ENCODE results near the gene ESPNL.

DNA sequence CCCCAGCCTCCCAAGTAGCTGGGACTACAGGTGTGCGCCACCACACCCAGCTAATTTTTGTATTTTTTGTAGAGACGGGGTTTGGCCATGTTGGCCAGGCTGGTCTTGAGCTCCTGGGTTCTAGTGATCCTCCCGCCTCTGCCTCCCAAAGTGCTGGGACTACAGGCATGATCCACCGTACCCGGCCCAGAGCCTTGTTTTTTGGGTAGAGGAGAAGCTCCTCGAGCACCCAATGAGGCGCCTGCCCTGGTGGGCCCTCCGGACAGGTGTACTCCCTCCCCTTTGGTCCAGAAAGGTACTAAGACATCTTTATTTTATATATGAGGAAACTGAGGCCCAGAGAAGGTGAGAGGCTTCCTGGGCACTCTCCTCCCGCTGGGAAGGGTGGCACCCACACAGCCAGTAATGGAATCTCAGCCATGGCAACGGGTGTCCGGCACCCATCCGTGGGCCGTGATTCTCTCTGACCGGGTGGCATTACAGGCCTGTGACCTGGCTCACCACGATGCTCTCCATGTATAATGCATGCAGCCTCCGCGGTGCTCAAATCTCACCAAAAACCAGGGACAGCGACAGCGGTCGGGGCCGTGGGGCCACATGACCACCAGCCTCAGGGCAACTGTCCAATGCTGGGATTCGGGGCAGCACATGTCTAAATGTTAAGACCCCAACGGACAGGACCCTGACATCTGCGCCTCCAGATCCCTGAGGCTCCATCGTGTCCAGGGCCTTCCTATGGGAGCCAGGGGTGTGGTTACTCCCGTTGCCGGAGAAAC, 21.6 kb downstream of the ESPNL start:
- TF ChIP-seq, protein P1, sequence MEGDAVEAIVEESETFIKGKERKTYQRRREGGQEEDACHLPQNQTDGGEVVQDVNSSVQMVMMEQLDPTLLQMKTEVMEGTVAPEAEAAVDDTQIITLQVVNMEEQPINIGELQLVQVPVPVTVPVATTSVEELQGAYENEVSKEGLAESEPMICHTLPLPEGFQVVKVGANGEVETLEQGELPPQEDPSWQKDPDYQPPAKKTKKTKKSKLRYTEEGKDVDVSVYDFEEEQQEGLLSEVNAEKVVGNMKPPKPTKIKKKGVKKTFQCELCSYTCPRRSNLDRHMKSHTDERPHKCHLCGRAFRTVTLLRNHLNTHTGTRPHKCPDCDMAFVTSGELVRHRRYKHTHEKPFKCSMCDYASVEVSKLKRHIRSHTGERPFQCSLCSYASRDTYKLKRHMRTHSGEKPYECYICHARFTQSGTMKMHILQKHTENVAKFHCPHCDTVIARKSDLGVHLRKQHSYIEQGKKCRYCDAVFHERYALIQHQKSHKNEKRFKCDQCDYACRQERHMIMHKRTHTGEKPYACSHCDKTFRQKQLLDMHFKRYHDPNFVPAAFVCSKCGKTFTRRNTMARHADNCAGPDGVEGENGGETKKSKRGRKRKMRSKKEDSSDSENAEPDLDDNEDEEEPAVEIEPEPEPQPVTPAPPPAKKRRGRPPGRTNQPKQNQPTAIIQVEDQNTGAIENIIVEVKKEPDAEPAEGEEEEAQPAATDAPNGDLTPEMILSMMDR (IDR thresholded peaks at IDR 0.05), result no peak
- TF ChIP-seq POLR2A (IDR thresholded peaks at IDR 0.05), result no peak
